Sigmoid colon (tissue), 7 donors: ENCODE data around the gene SLC27A1. TPM values are rescaled to one million over a fixed set of nuclear protein-coding genes. Genes with fewer than 3 reads are reported as not detected.

ENCODE experiments used
- DNase-seq: peaks from one replicate; pipeline ENCODE4 v3.0.0-alpha.2; 2019
- H3K27ac ChIP-seq, 4 donors: fragments of 200-600 bp; sonication (generic); one replicate each; pipeline ENCODE4 v1.5.1; 2016 to 2019; ENCODE audit warnings: mild to moderate bottlenecking in 1 of 4
- H3K27me3 ChIP-seq, 3 donors: fragments of 200-600 bp; sonication (generic); one replicate each; pipeline ENCODE4 v1.5.1; 2019; ENCODE audit warnings: mild to moderate bottlenecking in 1 of 3
- H3K36me3 ChIP-seq, 4 donors: fragments of 200-600 bp; sonication (generic); one replicate each; pipeline ENCODE4 v1.5.1; 2016 to 2019
- H3K4me1 ChIP-seq, 4 donors: fragments of 200-600 bp; sonication (generic); one replicate each; pipeline ENCODE4 v1.5.1; 2017 to 2019
- H3K4me3 ChIP-seq, 4 donors: fragments of 200-600 bp; sonication (generic); one replicate each; pipeline ENCODE4 v1.5.1; 2017 to 2019; ENCODE audit warnings: mild to moderate bottlenecking in 2 of 4, moderate library complexity in 1 of 4
- H3K9me3 ChIP-seq, 4 donors: fragments of 200-600 bp in 3 of 4; sonication (generic) in 3 of 4; one replicate each; pipeline versions ENCODE4 v1.5.1 to v1.6.1; 2013 to 2019
- EP300 ChIP-seq, 4 donors: sonication (generic); formaldehyde crosslinking; IDR thresholded peaks; one replicate each; pipeline ENCODE4 v1.6.1; 2017; ENCODE audit warnings: antibody characterized with exemption in 4 of 4
- POLR2A ChIP-seq, 2 donors: fragments of 450-650 bp; IDR thresholded peaks; one replicate each; pipeline ENCODE4 v1.6.1; 2016; ENCODE audit warnings: antibody characterized with exemption in 2 of 2, mild to moderate bottlenecking in 2 of 2, moderate library complexity in 2 of 2
- POLR2AphosphoS5 ChIP-seq, 4 donors: sonication (generic); formaldehyde crosslinking; IDR thresholded peaks; one replicate each; pipeline ENCODE4 v1.6.1; 2017; ENCODE audit warnings: antibody characterized with exemption in 4 of 4
- WGBS, 2 donors: extraction: QIAGEN DNeasy Blood & Tissue Kit; methylation state at CpG; one replicate each; pipeline ENCODE4 v1.1.7; 2013; 5-methylcytosine and 5-hydroxymethylcytosine counted together
- intact Hi-C: fragments of 100-400 bp; cut with DNase I; formaldehyde crosslinking; loops from one replicate; pipeline ENCODE4 v1.15.1; 2023
- polyA plus RNA-seq, 3 donors: library from polyadenylated mRNA; stranded (reverse); fragments of 200-250 nt; gene quantifications; one replicate each; pipeline ENCODE4 v1.2.3, GENCODE V29; 2013
- total RNA-seq, 4 donors: library from RNA; depleted of rRNA; stranded (reverse); fragments of >200 nt; gene quantifications; one replicate each; pipeline ENCODE4 v1.1.0, GENCODE V29; 2016
- TF ChIP-seq, protein P1 (sequence below), 4 experiments: fragments of 450-650 bp in 3 of 4; fragments of 200-600 bp in 1 of 4; IDR thresholded peaks; one replicate each; pipeline ENCODE4 v1.5.1; 2016 to 2019; ENCODE audit warnings: antibody characterized with exemption in 4 of 4, mild to moderate bottlenecking in 3 of 4, moderate library complexity in 2 of 4
- donor health status: healthy with polysubstance abuse.
- donor health status: Bipolar disorder and iron deficiency.
- donor health status: healthy.

Gene SLC27A1
- total and polyA plus RNA-seq, 7 donors = 0.69 to 23.8 (median 13.2) TPM

DNA sequence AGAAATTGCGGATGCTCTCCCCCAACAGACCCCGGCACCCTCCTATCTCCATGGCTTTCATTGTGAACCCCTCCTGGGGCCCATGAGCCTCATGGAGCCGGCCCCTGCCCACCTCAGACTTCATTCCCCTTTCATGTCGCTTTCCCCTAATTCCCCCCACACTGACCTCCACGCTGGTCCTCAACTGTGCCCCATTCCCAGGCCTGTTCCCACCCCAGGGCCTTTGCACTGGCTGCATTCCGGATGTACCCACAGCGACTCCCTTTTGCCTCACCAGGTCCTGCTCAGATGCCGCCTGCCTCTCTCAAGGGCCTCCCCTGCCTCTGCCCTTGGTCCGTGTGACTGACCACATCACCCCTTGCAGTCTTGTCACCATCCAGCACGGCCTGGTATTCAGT lies 13.3 kb downstream of the SLC27A1 start:
- Histone ChIP-seq H3K27me3 (no peaks in the 10 kb centered on the region), H3K36me3 (peaks cover 0 to 18% (median 4%) of the 10 kb centered on the region in 4 donors), H3K4me3 (no peak overlapping the region), H3K4me1 (peaks cover 0 to 13% (median 2%) of the 10 kb centered on the region in 4 donors), H3K27ac (no peak overlapping the region), H3K9me3 (no peaks in the 10 kb centered on the region)
- intact Hi-C loops = no loop called here
- no peak for TF ChIP-seq POLR2A (IDR thresholded peaks at IDR 0.05)
- TF ChIP-seq, protein P1, sequence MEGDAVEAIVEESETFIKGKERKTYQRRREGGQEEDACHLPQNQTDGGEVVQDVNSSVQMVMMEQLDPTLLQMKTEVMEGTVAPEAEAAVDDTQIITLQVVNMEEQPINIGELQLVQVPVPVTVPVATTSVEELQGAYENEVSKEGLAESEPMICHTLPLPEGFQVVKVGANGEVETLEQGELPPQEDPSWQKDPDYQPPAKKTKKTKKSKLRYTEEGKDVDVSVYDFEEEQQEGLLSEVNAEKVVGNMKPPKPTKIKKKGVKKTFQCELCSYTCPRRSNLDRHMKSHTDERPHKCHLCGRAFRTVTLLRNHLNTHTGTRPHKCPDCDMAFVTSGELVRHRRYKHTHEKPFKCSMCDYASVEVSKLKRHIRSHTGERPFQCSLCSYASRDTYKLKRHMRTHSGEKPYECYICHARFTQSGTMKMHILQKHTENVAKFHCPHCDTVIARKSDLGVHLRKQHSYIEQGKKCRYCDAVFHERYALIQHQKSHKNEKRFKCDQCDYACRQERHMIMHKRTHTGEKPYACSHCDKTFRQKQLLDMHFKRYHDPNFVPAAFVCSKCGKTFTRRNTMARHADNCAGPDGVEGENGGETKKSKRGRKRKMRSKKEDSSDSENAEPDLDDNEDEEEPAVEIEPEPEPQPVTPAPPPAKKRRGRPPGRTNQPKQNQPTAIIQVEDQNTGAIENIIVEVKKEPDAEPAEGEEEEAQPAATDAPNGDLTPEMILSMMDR (IDR thresholded peaks at IDR 0.05) = no peak
- no peak for TF ChIP-seq POLR2AphosphoS5 (IDR thresholded peaks at IDR 0.05)
- TF ChIP-seq EP300 (IDR thresholded peaks at IDR 0.05) = no peak
- WGBS, 2 donors = 93 to 95% methylated on average over 10 of the region's 10 CpGs
- no peak for DNase-seq

DNA sequence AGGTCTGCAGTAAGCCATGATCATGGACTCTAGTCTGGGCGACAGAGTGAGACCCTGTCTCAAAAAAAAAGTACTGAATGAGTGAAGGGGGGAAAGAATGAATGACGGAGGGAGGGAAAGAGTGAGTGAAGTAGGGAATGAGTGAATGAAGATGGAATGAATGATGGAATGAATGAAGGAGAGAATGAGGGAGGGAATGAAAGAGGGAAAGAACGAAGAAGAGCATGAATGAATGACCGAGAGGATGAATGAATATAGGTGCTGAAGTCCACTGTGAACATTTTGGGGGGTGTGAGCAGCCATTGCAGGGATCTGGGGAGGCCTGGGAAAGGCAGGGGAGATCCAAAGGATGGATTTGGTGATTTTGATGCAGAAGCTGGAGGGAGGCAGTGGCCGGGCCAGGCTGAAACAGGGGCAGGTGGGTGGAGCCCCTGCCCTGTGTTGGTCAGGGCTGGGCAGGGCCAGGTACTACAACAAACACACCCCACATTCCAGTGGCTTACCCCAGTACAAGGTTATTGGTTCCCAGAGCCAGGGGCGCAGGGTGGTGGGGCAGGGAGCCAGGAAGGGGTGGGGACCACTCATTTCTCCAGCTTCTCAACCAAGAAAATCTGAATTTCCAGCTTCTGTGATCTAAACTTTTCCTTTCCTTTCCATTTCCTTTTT lies 14.3 kb downstream of the SLC27A1 start:
- 83 to 89% methylated on average over 6 of the region's 6 CpGs for WGBS, 2 donors
- intact Hi-C loops = no loop called here
- no peaks in the 10 kb centered on the region for H3K27me3 ChIP-seq

DNA sequence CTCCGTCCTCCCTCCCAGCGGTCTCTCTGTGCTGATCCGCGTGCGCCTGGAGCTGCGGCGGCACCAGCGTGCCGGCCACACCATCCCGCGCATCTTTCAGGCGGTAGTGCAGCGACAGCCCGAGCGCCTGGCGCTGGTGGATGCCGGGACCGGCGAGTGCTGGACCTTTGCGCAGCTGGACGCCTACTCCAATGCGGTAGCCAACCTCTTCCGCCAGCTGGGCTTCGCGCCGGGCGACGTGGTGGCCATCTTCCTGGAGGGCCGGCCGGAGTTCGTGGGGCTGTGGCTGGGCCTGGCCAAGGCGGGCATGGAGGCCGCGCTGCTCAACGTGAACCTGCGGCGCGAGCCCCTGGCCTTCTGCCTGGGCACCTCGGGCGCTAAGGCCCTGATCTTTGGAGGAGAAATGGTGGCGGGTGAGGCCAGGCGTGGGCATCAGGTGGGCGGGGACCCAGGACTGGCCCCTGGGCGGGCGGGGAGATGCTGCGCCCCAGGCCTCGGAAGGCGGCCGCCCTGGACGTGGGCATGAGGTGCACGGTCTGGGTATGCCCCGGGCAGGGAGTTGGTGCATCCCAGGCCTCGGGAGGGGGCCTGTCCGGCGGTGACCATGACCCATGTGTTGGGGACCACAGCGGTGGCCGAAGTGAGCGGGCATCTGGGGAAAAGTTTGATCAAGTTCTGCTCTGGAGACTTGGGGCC lies 16.4 kb downstream of the SLC27A1 start:
- Histone ChIP-seq H3K4me1 (peaks cover 0 to 14% (median 6%) of the 10 kb centered on the region in 4 donors), H3K9me3 (no peaks in the 10 kb centered on the region), H3K36me3 (peaks cover 0 to 25% (median 4%) of the 10 kb centered on the region in 4 donors), H3K4me3 (no peak overlapping the region), H3K27me3 (no peaks in the 10 kb centered on the region), H3K27ac (no peak overlapping the region)
- DNase-seq = no peak
- intact Hi-C loops = no loop called here
- TF ChIP-seq POLR2AphosphoS5 (IDR thresholded peaks at IDR 0.05) (no peak), POLR2A (IDR thresholded peaks at IDR 0.05) (no peak), EP300 (IDR thresholded peaks at IDR 0.05) (no peak)
- TF ChIP-seq, protein P1 (IDR thresholded peaks at IDR 0.05) = no peak
- 97% methylated on average over 58 of the region's 58 CpGs for WGBS, 2 donors

More for the DNA sequence above, 14.3 kb downstream of the SLC27A1 start:
- Histone ChIP-seq H3K9me3 (no peaks in the 10 kb centered on the region), H3K36me3 (peaks cover 0 to 18% (median 4%) of the 10 kb centered on the region in 4 donors), H3K27ac (no peak overlapping the region), H3K4me3 (no peak overlapping the region), H3K4me1 (peaks cover 0 to 17% (median 6%) of the 10 kb centered on the region in 4 donors)
- TF ChIP-seq POLR2A (IDR thresholded peaks at IDR 0.05) = no peak
- no peak for TF ChIP-seq POLR2AphosphoS5 (IDR thresholded peaks at IDR 0.05)
- TF ChIP-seq EP300 (IDR thresholded peaks at IDR 0.05) = no peak
- TF ChIP-seq, protein P1 (IDR thresholded peaks at IDR 0.05) = no peak
- no peak for DNase-seq

DNA sequence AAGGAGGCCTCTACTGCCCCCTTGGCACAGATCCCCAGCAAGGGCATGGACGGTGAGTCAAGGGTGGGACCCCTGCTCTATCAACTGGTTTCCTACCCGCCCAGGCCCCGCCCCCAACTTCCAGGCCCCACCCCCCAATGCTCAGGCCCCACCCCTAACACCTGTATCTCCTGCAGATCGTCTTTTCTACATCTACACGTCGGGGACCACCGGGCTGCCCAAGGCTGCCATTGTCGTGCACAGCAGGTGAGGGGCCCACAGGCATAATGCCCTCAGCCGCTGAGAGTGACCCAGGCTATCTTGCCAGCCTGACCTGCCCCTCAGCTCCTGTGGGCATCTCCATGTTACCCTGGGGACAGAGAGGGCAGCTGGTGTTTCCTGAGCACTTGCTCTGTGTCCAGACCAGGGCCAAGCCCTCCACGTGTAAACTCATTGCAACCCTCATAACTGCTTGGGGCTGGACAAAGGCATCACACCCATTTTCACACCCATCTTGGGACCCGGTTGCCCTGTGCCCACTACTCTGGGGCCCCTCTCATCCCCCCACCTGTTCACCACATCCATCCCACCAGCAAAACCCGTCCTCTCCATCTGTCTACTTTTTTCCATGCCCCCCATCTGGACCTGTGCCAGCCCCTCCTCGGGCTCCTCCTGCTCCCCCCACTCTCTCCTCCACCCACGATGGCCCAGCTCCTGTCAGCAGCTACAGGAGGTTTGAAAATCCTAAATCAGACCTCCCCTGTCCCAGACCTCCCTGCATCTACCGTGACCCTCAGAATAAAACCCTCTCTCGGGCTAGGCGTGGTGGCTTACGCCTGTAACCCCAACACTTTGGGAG lies 17.2 kb downstream of the SLC27A1 start:
- intact Hi-C loops = no loop called here
- H3K9me3 ChIP-seq = no peaks in the 10 kb centered on the region
- no peaks in the 10 kb centered on the region for H3K27me3 ChIP-seq
- peaks cover 0 to 26% (median 4%) of the 10 kb centered on the region in 4 donors for H3K36me3 ChIP-seq
- no peak overlapping the region for H3K27ac ChIP-seq
- 77 to 83% methylated on average over 18 of the region's 18 CpGs for WGBS, 2 donors
- H3K4me1 ChIP-seq = peaks cover 0 to 10% (median 6%) of the 10 kb centered on the region in 4 donors
- TF ChIP-seq EP300 (IDR thresholded peaks at IDR 0.05) (no peak), POLR2AphosphoS5 (IDR thresholded peaks at IDR 0.05) (no peak), POLR2A (IDR thresholded peaks at IDR 0.05) (no peak)
- TF ChIP-seq, protein P1 (IDR thresholded peaks at IDR 0.05) = no peak
- H3K4me3 ChIP-seq = no peak overlapping the region
- DNase-seq = no peak
